ENCODE results near the gene ARID5B. TPM values are rescaled to one million over a fixed set of nuclear protein-coding genes. Genes with fewer than 3 reads are reported as not detected.

The ARID5B gene
- total RNA-seq, 1 experiment from 2014 or later, result 168 TPM

GRCh38 chr10:62045765-62046521, 144.4 kb downstream of the ARID5B start:
- peaks cover 92% of the 10 kb centered on the region for H3K4me1 ChIP-seq
- no peaks in the 10 kb centered on the region for H3K9me3 ChIP-seq
- intact Hi-C loops (cut with micrococcal nuclease; ENCODE audit: unreplicated experiment), result loop anchor here (10.0 kb wide), 1 partner anchor 769 kb away; the partner anchor contains the start of gene EGR2
- CTCF ChIA-PET, result interaction anchor here (0.5 to 1.1 kb wide), 3 partner anchors 199 to 287 kb away, joined by 3 to 4 read pairs (median 3); no protein-coding TSS in a partner anchor
- peak; percentile 65 to 72 for DNase-seq
- H3K4me3 Mint-ChIP-seq (ENCODE audit: unreplicated experiment), result peak overlapping the region; percentile 46
- no TSS peak for BruUV-seq (replicated peaks)
- H3K27ac Mint-ChIP-seq (ENCODE audit: unreplicated experiment), result peak overlapping the region; percentile 79
- TF ChIP-seq CTCF (IDR thresholded peaks at IDR 0.05; ENCODE audit: insufficient read depth in 1 of 2, low read depth in 1 of 2, low read length in 1 of 2, severe bottlenecking in 1 of 2, unreplicated experiment in 1 of 2), result no peak
- peaks cover 5% of the 10 kb centered on the region for H3K36me3 ChIP-seq (ENCODE audit: control insufficient read depth, insufficient read depth, low read length)
- POLR2A ChIA-PET, result interaction anchor here (0.6 to 2.1 kb wide), 4 partner anchors 8 to 49 kb away, joined by 3 to 8 read pairs (median 4); no protein-coding TSS in a partner anchor
- no peak overlapping the region for H3K4me3 ChIP-seq (ENCODE audit: low read depth, low read length)
- no peaks in the 10 kb centered on the region for H3K27me3 ChIP-seq (replicated peaks; ENCODE audit: control insufficient read depth, insufficient read depth, low read length)
- no peaks in the 10 kb centered on the region for H3K27me3 Mint-ChIP-seq (ENCODE audit: insufficient read depth, unreplicated experiment)
- H3K4me1 Mint-ChIP-seq (ENCODE audit: low read depth, unreplicated experiment), result peaks cover 89% of the 10 kb centered on the region
- H3K9me3 Mint-ChIP-seq (ENCODE audit: unreplicated experiment), result no peaks in the 10 kb centered on the region
- peaks cover 97% of the 10 kb centered on the region for H3K36me3 Mint-ChIP-seq (ENCODE audit: insufficient read depth, unreplicated experiment)

GRCh38 chr10:62046522-62047227, 145.2 kb downstream of the ARID5B start:
- peaks cover 97% of the 10 kb centered on the region for H3K36me3 Mint-ChIP-seq (ENCODE audit: insufficient read depth, unreplicated experiment)
- ChIA-PET CTCF (interaction anchor here (0.5 to 1.1 kb wide), 3 partner anchors 198 to 288 kb away, joined by 3 to 4 read pairs (median 3); no protein-coding TSS in a partner anchor), POLR2A (interaction anchor here (0.6 to 2.1 kb wide), 4 partner anchors 8 to 49 kb away, joined by 3 to 8 read pairs (median 4); no protein-coding TSS in a partner anchor)
- intact Hi-C loops (cut with micrococcal nuclease; ENCODE audit: unreplicated experiment), result loop anchor here (10.0 kb wide), 1 partner anchor 768 kb away; the partner anchor contains the start of gene EGR2
- peak overlapping the region; percentile 79 for H3K27ac Mint-ChIP-seq (ENCODE audit: unreplicated experiment)
- DNase-seq, result peak; percentile 61 to 67
- Histone ChIP-seq H3K9me3 (no peaks in the 10 kb centered on the region), H3K4me3 (ENCODE audit: low read depth, low read length) (no peak overlapping the region), H3K4me1 (peaks cover 92% of the 10 kb centered on the region), H3K27me3 (replicated peaks; ENCODE audit: control insufficient read depth, insufficient read depth, low read length) (no peaks in the 10 kb centered on the region), H3K36me3 (ENCODE audit: control insufficient read depth, insufficient read depth, low read length) (peaks cover 5% of the 10 kb centered on the region; the same call in 1 of the 2 replicates)
- no peaks in the 10 kb centered on the region for H3K9me3 Mint-ChIP-seq (ENCODE audit: unreplicated experiment)
- H3K4me1 Mint-ChIP-seq (ENCODE audit: low read depth, unreplicated experiment), result peaks cover 87% of the 10 kb centered on the region
- TF ChIP-seq CTCF (IDR thresholded peaks at IDR 0.05; ENCODE audit: insufficient read depth in 1 of 2, low read depth in 1 of 2, low read length in 1 of 2, severe bottlenecking in 1 of 2, unreplicated experiment in 1 of 2), result no peak
- no peaks in the 10 kb centered on the region for H3K27me3 Mint-ChIP-seq (ENCODE audit: insufficient read depth, unreplicated experiment)
- BruUV-seq (replicated peaks), result no TSS peak
- H3K4me3 Mint-ChIP-seq (ENCODE audit: unreplicated experiment), result peak overlapping the region; percentile 42

Measured in Caco-2 (cell line).